Mucosa of rectum (tissue), 2 donors: Measurements from ENCODE around the gene CFAP97D1.
A peak's percentile ranks its signal among the peaks of the same experiment; 100 is the strongest.

ENCODE experiments used
- H3K27ac ChIP-seq, 2 donors: one replicate each; pipeline ENCODE4 v1.7.0; 2013; ENCODE audit warnings: inconsistent platforms in 2 of 2, low read depth in 2 of 2, low read length in 2 of 2
- H3K27me3 ChIP-seq, 2 donors: one replicate each; pipeline ENCODE4 v1.7.0; 2013; ENCODE audit warnings: low read length in 2 of 2; ENCODE audit not compliant: control insufficient read depth in 2 of 2, insufficient read depth in 2 of 2
- H3K36me3 ChIP-seq, 2 donors: one replicate each; pipeline ENCODE4 v1.7.0; 2013; ENCODE audit warnings: low read length in 2 of 2; ENCODE audit not compliant: control insufficient read depth in 2 of 2, insufficient read depth in 2 of 2
- H3K4me1 ChIP-seq, 2 donors: one replicate each; pipeline ENCODE4 v1.7.0; 2013; ENCODE audit warnings: low read length in 2 of 2, mild to moderate bottlenecking in 1 of 2; ENCODE audit not compliant: control insufficient read depth in 2 of 2, insufficient read depth in 2 of 2
- H3K4me3 ChIP-seq, 2 donors: one replicate each; pipeline ENCODE4 v1.7.0; 2013; ENCODE audit warnings: low read length in 2 of 2
- H3K9ac ChIP-seq, 2 donors: one replicate each; pipeline ENCODE4 v1.7.0; 2013; ENCODE audit warnings: low read length in 2 of 2, low read depth in 1 of 2, mild to moderate bottlenecking in 1 of 2
- H3K9me3 ChIP-seq, 2 donors: one replicate each; pipeline ENCODE4 v1.7.0; 2013; ENCODE audit warnings: low read length in 2 of 2; ENCODE audit not compliant: control insufficient read depth in 2 of 2
- donor health status: healthy.
- donor health status: Normal muscosa, but diverticular disease.

Gene CFAP97D1

DNA sequence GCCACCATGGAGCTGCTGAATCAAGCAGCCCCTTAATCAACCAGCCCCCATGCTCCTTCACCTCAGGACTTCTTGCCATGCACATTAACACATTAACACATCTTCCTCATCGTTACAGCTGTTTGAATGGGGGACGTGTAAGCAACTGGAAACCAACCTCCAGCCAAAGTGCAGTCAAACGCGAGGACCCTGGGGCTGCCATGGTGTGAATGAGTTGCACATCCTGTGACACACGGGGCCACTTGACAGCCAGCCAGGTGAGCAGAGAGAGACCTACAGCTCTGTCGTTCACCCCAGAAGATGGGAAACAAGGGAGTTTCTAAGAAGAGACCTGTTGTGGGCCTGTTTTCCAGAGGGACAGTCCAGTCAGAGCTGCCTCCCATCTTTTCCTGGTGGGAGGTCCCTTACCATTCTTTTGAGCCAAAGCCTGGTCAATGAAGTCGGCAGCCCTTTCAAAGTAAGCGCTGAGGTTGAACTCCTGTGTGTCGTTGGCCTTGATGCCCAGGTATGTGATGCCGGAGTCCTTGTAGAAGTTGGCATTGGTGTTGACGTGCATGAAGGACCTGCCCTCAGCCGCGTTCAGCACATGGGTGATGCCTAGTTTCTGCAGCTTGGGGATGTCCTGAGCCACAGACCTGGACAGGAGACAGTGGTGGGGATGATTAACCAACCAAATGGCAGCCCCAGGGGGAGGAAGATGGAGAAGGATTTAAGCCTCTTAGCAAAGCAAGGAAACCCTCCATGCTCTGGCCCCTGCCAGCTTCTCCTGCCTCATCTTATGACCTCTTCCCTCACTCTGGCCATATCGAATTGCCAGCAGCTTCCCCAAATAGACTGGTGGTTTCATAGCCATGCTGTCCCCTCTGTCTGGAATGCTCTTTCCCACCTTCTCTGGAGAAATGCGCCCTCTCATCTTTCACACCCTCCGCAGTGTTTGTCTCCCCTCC lies 5.7 kb upstream of the CFAP97D1 start:
- Histone ChIP-seq H3K4me3 (no peak overlapping the region), H3K4me1 (peaks cover 12 to 18% of the 10 kb centered on the region in 2 donors), H3K27me3 (no peaks in the 10 kb centered on the region), H3K27ac (no peak overlapping the region), H3K36me3 (peaks cover 38 to 41% of the 10 kb centered on the region in 2 donors), H3K9ac (no peak overlapping the region), H3K9me3 (no peaks in the 10 kb centered on the region)

DNA sequence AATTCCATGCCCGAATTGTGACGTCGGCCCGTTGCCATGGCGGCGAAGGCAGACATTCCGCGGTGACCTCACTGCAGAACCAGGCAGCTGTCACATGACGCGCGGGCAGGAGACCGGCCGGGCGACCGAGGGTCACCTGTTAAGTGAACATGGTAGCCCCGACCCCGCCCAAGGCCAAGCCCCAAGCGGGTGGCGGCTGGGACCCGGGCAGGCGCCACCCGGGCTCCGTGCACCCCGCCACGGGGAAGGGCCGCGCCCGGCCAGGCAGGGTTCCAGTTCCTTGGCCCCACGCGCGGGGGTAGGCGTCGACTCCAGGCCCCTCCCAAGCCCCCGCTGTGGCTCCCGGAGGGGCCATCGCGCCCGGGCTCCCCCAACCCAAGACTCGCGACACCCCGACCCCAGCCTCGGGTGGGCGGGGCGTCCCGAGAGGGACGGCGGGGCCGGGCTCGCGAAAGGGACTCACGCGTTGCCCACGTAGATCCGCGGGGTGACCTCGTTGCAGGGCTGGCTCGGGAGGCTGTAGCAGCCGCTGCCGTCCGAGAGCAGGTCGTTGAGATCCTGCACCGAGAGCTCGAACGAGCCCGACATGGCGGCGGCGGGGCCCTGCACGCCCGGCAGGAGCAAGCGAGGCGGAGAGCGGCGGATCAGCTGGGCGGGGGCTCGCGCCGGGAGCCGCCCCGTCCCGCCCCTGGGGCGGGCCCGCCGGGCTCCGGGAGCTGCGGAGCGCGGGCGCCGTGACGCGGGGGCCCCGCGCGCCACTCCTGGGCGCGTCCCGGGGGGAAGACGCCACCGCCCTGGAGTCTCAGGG lies 1.7 kb upstream of the CFAP97D1 start, which contains the start of gene DUSP3:
Gene DUSP3, minus strand, starts transcription at position 641 of the 808 bp plus-strand sequence. Its CDS starts 53 bp downstream, at position 588.
- H3K9me3 ChIP-seq, result no peaks in the 10 kb centered on the region
- peak within 1 kb of the TSS; percentile 97 to 99 for H3K27ac ChIP-seq

DNA sequence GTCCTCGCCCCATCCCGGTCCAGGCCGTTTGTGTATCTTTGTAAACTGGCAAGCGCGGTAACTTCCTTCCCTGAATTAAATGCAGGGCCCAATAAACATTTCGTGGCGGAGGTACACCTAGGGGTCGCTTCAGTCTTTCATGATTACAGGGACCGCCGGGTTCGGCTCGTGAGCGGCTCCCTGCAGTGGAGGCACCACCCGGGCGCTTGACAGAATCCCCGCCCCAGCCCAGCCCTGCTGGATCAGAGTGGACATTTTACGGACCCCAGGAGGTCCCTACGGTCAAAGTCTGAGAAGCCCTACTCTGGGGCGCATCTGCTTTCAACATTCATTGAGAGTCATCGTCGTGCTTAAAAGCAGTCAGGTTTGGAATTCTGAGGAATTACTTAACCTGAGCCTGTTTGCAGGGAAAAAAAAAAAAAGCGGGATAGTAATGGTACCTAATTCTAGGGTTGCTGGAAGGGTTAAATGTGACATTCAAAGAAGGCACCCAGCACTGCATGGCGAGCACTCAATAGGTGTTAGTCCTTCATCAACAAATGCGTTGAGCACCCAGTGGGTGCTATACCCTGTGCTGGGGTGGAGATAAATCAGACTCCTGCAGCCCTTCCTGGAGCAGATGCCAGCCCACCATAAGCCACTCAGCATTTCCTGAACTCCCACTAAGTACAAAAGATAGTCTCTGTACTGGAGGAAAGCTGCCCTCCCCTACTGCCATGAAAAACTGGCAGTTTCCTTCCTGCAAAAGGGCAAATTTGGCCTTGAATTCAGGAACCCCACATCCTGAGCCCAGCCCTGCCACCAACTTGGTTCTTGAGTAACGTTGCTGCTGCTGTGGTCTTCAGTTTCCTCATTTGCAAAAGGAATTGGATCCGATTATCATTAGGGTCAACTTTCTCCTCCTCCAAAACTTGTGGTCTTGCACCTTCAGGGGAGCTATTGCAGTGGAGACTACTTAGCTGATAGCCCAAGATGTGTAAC lies 800 bp upstream of the CFAP97D1 start:
- Histone ChIP-seq H3K27ac (peak overlapping the region; percentile 67 to 97), H3K36me3 (peaks cover 11 to 14% of the 10 kb centered on the region in 2 donors), H3K9ac (peak overlapping the region; percentile 69 to 97), H3K4me3 (peak overlapping the region; percentile 78 to 86), H3K27me3 (peaks cover 2 to 5% of the 10 kb centered on the region in 2 donors), H3K4me1 (peaks cover 8 to 10% of the 10 kb centered on the region in 2 donors), H3K9me3 (no peaks in the 10 kb centered on the region)

More for the DNA sequence above, 1.7 kb upstream of the CFAP97D1 start, which contains the start of gene DUSP3:
- Histone ChIP-seq H3K36me3 (peaks cover 16 to 17% of the 10 kb centered on the region in 2 donors), H3K27me3 (peaks cover 2 to 5% of the 10 kb centered on the region in 2 donors), H3K9ac (peak within 1 kb of the TSS; percentile 75 to 97), H3K4me1 (peaks cover 8 to 10% of the 10 kb centered on the region in 2 donors), H3K4me3 (peak within 1 kb of the TSS; percentile 78 to 86)

DNA sequence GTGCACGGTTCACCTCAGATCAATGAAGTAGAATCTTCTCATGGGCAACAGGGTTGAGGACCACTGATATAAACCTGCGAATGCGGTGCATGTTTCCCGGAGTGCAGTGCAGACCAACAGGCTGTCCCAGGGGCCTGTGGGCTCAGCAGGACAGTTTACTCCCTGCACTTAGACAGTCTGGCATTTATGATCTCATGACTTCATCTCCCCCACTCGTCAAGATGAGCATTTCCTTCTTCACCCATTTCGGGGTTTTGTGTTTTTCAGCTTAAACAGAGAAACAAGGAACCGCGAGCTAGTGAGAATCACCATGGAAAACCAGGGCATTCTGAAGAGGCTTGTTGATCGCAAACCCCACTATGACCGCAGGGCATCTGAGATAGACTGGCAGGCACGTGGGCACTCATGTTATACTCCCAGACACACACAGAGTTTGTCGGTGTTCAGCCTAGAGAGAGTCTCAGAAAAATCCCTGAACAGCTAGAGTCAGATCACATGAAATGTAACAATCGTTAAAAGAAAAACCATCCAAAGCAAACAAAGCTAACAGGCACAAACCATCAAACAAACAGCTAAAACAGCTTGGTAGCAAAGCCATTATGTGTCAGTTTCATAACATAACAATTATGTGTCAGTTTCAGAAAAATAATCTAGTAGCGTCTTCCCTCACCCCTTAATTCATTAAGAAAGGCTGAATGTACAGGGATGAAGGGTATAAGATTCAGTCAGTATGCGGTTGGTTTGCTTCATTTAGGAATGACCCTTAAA lies 2.9 kb downstream of the CFAP97D1 start:
- Histone ChIP-seq H3K27me3 (peaks cover 2 to 5% of the 10 kb centered on the region in 2 donors), H3K4me1 (peaks cover 5 to 8% of the 10 kb centered on the region in 2 donors), H3K9ac (no peak overlapping the region), H3K27ac (no peak overlapping the region), H3K4me3 (no peak overlapping the region), H3K36me3 (no peaks in the 10 kb centered on the region), H3K9me3 (no peaks in the 10 kb centered on the region)

DNA sequence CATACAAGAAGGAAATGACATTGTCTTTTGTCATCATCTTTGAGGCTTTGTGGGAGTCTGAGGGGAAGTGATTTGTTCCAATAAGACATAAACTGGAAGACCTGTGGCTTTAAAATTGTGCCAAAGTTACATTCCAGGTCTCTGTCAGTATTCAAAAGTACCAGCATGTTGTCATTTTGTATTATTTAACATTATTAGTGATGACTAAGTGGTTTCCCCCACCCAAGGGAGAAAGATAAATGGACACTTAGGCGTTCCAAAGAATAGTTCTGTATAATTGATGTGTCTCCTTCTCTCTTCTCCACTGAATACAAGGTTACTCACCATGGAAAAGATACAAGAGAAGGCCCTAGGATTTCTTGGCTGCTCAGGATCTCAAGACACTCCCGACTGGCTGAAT lies 3.8 kb downstream of the CFAP97D1 start:
- H3K27ac ChIP-seq, result no peak overlapping the region
- H3K36me3 ChIP-seq, result no peaks in the 10 kb centered on the region
- H3K9ac ChIP-seq, result no peak overlapping the region
- peaks cover 2 to 5% of the 10 kb centered on the region in 2 donors for H3K27me3 ChIP-seq
- no peaks in the 10 kb centered on the region for H3K9me3 ChIP-seq
- peaks cover 5 to 7% of the 10 kb centered on the region in 2 donors for H3K4me1 ChIP-seq
- H3K4me3 ChIP-seq, result no peak overlapping the region

DNA sequence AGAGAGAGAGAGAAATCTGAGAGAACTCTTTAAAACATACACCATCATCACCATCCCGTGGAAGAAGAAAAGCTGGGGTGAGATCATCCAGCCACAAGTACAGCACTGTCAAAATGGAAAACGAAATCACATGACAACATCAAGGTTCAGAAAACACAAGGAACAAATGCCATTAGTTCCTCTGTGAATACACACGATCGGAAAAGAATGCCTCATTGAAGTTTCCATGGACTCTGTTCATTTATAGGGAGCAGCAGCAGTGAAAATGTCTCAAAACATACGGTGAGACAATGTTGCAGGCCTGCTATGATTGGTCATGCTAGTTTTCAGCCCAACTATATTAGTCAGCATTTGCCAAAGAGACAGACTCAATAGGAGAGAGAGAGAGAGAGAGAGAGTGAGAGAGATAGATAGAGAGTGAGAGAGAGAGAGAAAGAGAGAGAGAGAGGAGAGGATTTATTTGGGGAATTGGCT lies 4.4 kb downstream of the CFAP97D1 start:
- Histone ChIP-seq H3K36me3 (no peaks in the 10 kb centered on the region), H3K9me3 (no peaks in the 10 kb centered on the region), H3K27ac (no peak overlapping the region), H3K4me3 (no peak overlapping the region), H3K9ac (no peak overlapping the region), H3K27me3 (peaks cover 2 to 5% of the 10 kb centered on the region in 2 donors), H3K4me1 (peaks cover 0 to 1% of the 10 kb centered on the region in 2 donors)

DNA sequence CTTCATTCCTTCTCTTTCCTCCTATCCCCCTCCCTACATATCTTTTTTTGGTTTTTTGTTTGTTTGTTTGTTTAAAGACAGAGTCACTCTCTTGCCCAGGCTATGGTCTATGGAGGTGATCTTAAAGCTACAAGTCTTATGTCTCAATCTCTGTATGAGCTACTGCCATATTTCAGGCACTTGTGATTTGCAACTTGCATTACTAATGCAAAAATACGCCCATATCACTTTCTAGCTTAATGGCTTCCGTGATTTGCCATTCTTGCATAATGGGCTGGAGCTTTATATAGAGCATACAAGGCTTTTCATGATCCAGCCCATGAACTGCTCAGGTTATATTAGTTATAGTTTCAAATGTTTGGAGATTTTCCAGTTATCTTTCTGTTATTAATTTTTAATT lies 7.5 kb downstream of the CFAP97D1 start:
- Histone ChIP-seq H3K9ac (no peak overlapping the region), H3K27me3 (peaks cover 3 to 4% of the 10 kb centered on the region in 2 donors), H3K36me3 (no peaks in the 10 kb centered on the region), H3K27ac (no peak overlapping the region), H3K4me1 (no peaks in the 10 kb centered on the region), H3K9me3 (no peaks in the 10 kb centered on the region), H3K4me3 (no peak overlapping the region)

DNA sequence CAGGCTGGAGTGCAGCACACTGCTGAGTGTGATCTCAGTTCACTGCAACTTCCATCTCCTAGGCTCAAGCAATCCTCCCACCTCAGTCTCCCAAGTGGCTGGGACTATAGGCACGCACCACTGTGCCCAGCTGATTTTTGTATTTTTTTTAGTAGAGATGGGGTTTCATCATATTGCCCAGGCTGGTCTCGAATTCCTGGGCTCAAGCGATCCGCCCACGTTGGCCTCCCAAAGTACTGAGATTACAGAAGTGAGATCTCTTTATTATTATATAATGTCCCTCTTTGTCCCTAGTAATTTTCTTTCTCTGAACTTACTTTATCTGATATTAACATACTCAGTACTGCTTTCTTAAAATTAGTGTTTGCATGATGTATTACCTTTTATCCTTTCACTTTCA lies 8.3 kb downstream of the CFAP97D1 start:
- no peaks in the 10 kb centered on the region for H3K9me3 ChIP-seq
- no peak overlapping the region for H3K27ac ChIP-seq
- no peaks in the 10 kb centered on the region for H3K36me3 ChIP-seq
- H3K9ac ChIP-seq, result no peak overlapping the region
- no peak overlapping the region for H3K4me3 ChIP-seq
- H3K27me3 ChIP-seq, result peaks cover 0 to 2% of the 10 kb centered on the region in 2 donors
- H3K4me1 ChIP-seq, result no peaks in the 10 kb centered on the region
